Measurements from ENCODE around the gene OLIG3.

- TF ChIP-seq POLR2A (IDR thresholded peaks at IDR 0.05): no peak
- TF ChIP-seq, protein P1, sequence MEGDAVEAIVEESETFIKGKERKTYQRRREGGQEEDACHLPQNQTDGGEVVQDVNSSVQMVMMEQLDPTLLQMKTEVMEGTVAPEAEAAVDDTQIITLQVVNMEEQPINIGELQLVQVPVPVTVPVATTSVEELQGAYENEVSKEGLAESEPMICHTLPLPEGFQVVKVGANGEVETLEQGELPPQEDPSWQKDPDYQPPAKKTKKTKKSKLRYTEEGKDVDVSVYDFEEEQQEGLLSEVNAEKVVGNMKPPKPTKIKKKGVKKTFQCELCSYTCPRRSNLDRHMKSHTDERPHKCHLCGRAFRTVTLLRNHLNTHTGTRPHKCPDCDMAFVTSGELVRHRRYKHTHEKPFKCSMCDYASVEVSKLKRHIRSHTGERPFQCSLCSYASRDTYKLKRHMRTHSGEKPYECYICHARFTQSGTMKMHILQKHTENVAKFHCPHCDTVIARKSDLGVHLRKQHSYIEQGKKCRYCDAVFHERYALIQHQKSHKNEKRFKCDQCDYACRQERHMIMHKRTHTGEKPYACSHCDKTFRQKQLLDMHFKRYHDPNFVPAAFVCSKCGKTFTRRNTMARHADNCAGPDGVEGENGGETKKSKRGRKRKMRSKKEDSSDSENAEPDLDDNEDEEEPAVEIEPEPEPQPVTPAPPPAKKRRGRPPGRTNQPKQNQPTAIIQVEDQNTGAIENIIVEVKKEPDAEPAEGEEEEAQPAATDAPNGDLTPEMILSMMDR (IDR thresholded peaks at IDR 0.05): no peak
Measured at GRCh38 chr6:137473598-137473997, 20.6 kb downstream of the OLIG3 start.

Measured in esophagus squamous epithelium (tissue), 4 donors.